AG08396 (cell line): ENCODE measurements around the gene CRYBG1.
A peak's percentile ranks its signal among the peaks of the same experiment; 100 is the strongest.

Experiments used
- DNase-seq: peaks from one replicate; pipeline ENCODE4 v3.0.0; 2012; ENCODE audit warnings: low spot score, mixed read lengths

The CRYBG1 gene

GRCh38 chr6:106460481-106460880 lies 100.0 kb downstream of the CRYBG1 start:
- no peak for DNase-seq

DNA sequence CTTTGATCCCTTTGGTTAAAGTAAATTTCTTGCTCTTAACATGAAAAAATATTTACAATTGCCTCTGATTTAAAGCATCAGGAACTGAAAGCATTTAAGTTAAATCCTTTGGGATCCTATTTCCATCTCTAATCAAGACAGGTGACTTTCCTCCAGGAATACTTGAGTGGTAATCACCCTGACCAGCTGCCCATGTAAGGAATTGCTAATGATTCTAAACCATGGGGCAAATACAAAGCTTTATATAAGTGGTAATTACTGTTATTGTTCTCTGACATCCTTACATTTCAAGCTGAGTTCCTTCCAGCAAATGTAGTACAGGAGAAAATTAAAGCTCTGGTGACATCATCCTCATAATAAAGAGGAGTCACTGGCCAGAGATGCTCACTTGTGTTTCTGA lies 100.6 kb downstream of the CRYBG1 start:
- DNase-seq: no peak

DNA sequence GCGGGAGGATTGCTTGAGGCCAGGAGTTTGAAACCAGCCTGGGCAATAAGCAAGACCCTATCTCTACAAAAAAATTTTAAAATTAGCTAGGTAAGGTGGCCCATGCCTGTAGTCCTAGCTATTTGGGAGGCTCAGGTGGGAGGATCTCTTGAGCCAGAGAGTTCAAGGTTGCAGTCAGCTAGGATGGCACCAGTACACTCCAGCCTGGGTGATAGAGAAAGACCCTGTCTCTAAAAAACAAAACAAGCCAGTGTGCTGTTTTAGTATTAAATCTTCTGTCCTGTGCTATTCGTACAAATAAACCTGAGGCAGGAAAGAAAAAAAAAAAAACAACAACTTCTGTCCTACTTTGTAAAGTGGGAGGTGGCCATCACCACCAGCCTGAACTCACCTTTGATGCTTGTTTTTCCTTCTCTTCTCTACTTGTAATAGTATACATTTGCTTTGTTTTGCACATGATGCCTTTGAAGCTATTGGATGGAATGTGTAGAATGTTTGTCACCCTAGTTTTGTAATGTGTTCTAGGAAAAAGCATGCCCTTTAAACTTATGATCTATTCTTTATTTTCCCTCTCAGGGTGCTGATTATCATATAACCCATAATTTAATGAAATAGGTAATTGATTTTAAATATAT lies 102.5 kb downstream of the CRYBG1 start:
- no peak for DNase-seq

DNA sequence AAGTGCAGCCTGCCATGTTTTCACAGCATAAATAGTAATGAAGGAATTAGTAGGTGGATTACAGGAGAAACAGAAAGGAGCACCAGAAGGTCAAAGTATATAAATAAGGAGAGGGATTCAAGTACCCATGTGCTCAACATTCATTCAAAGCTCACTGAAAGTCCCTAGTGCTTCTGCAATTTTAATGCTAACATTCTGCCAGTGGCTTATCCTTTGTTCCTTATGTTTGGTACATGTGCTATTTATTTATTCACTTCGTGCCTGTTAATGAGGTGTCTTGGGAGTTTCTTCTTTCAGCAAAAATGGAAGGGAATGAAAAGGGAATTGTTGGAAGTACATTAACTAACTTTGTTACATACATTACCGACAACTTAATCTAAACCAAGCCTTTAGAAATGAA lies 105.7 kb downstream of the CRYBG1 start:
- no peak for DNase-seq

- DNase-seq: no peak
Observed at GRCh38 chr6:106468935-106469334, 108.4 kb downstream of the CRYBG1 start.

DNA sequence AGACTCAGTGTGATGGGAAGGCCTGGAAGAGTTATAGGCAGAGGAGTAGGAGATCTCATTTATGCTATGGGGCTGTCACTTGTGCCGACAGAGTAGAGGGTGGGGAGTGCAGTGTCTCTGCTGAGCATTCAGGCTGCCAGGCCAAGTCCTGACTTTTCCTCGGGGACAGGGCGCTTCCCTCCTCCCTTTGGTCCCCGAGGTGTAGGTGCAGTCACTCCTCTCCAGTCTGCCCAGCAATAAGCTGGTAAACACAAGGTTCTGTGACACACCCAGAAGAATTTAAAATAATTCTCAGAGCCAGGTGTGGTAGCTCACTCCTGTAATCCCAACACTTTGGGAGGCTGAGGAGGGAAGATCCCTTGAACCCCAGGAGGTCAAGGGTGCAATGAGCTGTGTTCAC lies 109.4 kb downstream of the CRYBG1 start:
- DNase-seq: no peak

- DNase-seq: no peak
Observed at GRCh38 chr6:106470316-106470715, 109.8 kb downstream of the CRYBG1 start.

- no peak for DNase-seq
Observed at GRCh38 chr6:106470811-106471210, 110.3 kb downstream of the CRYBG1 start.

- peak; percentile 23 for DNase-seq
Observed at GRCh38 chr6:106473812-106474211, 113.3 kb downstream of the CRYBG1 start.

GRCh38 chr6:106474466-106474865 lies 113.9 kb downstream of the CRYBG1 start:
- no peak for DNase-seq

- no peak for DNase-seq
Observed at GRCh38 chr6:106475284-106475683, 114.8 kb downstream of the CRYBG1 start.

GRCh38 chr6:106476331-106477105 lies 116.0 kb downstream of the CRYBG1 start:
- no peak for DNase-seq

DNA sequence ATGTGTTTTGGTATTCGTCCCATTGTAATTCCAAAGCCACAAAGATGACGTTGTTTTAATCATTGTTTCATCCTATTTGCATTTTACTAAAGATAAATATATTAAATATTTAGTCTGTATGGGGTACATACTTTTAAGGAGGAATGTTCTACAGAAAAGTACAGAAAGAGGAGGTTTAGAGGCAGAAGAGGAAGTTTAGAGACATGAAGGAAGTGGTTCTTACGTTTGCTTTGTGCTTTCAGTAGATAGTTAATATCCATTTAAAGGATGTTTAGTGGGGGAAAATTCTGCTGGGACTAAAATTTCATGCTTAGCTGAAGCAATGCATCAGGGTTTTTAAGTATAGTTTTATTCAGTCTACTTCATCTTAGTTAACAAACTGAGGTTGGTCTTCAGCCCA lies 116.6 kb downstream of the CRYBG1 start:
- DNase-seq: no peak

GRCh38 chr6:106477790-106478189 lies 117.3 kb downstream of the CRYBG1 start:
- no peak for DNase-seq

DNA sequence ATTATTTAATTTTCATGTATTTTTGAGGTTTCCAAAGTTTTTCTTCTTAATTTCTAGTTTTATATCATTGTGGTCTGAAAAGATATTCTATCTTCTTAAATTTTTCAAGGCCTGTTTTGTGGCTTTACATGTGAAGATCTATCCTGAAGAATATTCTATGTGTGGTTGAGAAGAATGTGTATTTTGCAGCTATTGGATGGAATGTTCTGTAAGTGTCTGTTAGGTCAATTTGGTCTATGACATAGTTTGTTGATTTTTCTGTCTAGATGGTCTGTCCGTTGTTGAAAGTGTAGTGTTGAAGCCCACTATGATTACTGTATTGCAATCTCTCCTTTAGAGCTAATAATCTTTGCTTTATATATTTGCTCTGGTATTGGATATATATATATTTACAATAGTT lies 125.7 kb downstream of the CRYBG1 start:
- DNase-seq: no peak

GRCh38 chr6:106488494-106489370 lies 128.2 kb downstream of the CRYBG1 start:
- no peak for DNase-seq

DNA sequence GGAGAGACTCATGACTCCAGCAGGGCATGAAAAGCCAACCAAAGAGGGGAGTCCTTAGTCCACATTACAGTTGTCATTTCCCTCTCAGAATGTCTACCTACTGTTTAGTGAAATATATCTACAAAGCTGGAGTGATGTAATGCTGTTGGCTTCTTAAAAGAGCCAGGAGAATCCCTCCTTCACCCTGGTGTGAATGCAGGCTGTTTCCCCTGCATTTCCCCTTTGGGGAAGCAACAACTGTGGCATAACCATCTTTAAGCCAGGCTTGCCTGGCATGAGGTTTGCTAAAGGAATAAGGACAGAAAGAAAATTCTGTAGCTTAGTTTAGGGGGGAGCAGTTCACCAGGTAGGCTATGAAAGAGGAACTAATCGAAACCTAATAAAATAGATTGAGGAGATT lies 129.5 kb downstream of the CRYBG1 start:
- DNase-seq: no peak

GRCh38 chr6:106490436-106490835 lies 129.9 kb downstream of the CRYBG1 start:
- no peak for DNase-seq

- no peak for DNase-seq
Observed at GRCh38 chr6:106490974-106491373, 130.5 kb downstream of the CRYBG1 start.

DNA sequence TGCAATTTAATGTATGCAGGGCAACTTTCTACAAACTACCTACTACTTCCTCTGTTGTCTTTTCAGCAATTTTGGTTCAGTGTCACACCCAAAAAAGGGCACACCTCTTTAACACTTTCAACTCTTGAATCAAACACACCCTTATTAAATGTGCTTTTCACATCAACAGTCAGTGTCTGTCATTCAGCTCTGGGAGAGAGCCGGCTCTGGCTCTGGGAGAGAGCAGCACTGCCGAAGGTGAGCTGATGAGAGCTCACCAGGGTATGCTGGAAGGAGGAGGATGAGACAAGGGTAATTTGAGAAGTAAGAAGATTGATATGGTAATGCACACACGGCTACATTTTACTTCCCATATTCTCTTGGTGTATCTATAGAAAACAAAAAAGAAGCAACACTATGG lies 134.5 kb downstream of the CRYBG1 start:
- no peak for DNase-seq

DNA sequence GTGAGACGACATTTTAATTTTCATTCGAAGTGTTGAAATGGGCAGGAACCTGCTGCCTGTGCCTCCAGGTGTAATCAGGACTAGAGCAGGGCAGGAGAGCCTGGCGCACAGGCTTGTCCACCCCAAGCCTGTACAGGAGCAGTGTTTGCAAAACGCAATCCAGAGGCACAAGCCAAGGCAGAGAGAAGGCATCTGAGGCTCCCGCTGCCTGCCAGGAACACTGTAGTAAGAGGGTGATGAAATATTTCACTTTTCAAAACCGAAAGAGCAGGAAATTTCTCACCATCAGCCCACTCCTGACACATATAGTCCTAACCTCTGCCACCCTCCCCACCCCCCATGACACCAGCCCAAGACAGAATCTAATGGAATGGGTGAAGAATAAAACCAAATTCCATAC lies 136.3 kb downstream of the CRYBG1 start:
- DNase-seq: no peak

DNA sequence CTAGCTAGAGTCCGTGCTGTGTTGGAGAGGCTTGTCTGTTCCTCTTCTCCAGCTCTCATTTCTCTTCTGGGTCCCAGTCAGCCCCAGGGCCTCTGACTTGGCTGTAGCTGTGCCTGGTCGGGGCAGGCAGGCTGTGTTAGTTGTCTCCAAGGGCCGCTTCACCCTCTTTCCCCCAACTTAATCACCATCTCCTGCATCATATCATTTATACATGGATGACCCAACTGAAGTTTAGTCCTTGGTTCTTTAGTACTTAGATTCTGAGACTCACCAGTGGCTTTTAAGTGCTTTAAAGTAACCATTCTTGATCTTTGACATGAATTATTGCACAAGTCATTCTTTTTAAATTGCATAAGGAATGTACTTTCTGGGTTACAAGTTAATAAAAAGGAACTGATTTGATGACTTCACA lies 141.4 kb downstream of the CRYBG1 start:
- DNase-seq: no peak

- DNase-seq: no peak
Observed at GRCh38 chr6:106502559-106502958, 142.0 kb downstream of the CRYBG1 start.
